HG02610 (cell line): ENCODE results near the gene BLMH.

Source experiments
- ATAC-seq: cut with Tn5 transposase; IDR thresholded peaks from one replicate; pipeline ENCODE4 v1.9.1; 2021; ENCODE audit warnings: mild to moderate bottlenecking, moderate library complexity; ENCODE audit not compliant: unreplicated experiment

Gene BLMH

GRCh38 chr17:30253312-30253711 is 38.4 kb downstream of the BLMH start:
- ATAC-seq: no peak

GRCh38 chr17:30251931-30252330 is 39.8 kb downstream of the BLMH start:
- no peak for ATAC-seq

- ATAC-seq: no peak
These were observed 42.3 kb downstream of the BLMH start for GRCh38 chr17:30249460-30249859.

- ATAC-seq: no peak
These were observed 43.0 kb downstream of the BLMH start for GRCh38 chr17:30248786-30249185.

GRCh38 chr17:30246460-30246859 is 45.3 kb downstream of the BLMH start:
- no peak for ATAC-seq

GRCh38 chr17:30244853-30245385 is 46.8 kb downstream of the BLMH start:
- ATAC-seq: no peak

- ATAC-seq: no peak
These were observed 48.2 kb downstream of the BLMH start for GRCh38 chr17:30243568-30243967.

- ATAC-seq: no peak
These were observed 48.7 kb downstream of the BLMH start for GRCh38 chr17:30243002-30243401.

GRCh38 chr17:30241051-30241450 is 50.7 kb downstream of the BLMH start:
- ATAC-seq: no peak

- no peak for ATAC-seq
These were observed 51.6 kb downstream of the BLMH start for GRCh38 chr17:30240177-30240576.

- no peak for ATAC-seq
These were observed 52.7 kb downstream of the BLMH start for GRCh38 chr17:30239089-30239462.

- no peak for ATAC-seq
These were observed 53.2 kb downstream of the BLMH start for GRCh38 chr17:30238387-30239088.

GRCh38 chr17:30238003-30238344 is 53.8 kb downstream of the BLMH start:
- ATAC-seq: no peak

- no peak for ATAC-seq
These were observed 54.3 kb downstream of the BLMH start for GRCh38 chr17:30237296-30238002.

- no peak for ATAC-seq
These were observed 55.0 kb downstream of the BLMH start for GRCh38 chr17:30236766-30237165.

GRCh38 chr17:30236297-30236624 is 55.5 kb downstream of the BLMH start:
- ATAC-seq: no peak

GRCh38 chr17:30235386-30236296 is 56.1 kb downstream of the BLMH start, which contains the start of gene SLC6A4:
Gene SLC6A4, minus strand, starts transcription at chr17:30235697. Its CDS starts 13,739 bp downstream, at chr17:30221958.
- ATAC-seq: no peak

- ATAC-seq: no peak
These were observed 56.8 kb downstream of the BLMH start for GRCh38 chr17:30234964-30235363.

GRCh38 chr17:30234296-30234695 is 57.4 kb downstream of the BLMH start:
- no peak for ATAC-seq

- no peak for ATAC-seq
These were observed 58.8 kb downstream of the BLMH start for GRCh38 chr17:30232824-30233427.
